Stimulated activated CD4-positive, alpha-beta T cell treated with anti-CD3 and anti-CD28 coated beads, Interleukin-15, amount 100 ng/mL, for 48 hours (primary cell): ENCODE results near the gene AMH.

ENCODE experiments used
- DNase-seq, 2 donors: peaks; one replicate each; pipeline ENCODE4 v3.0.0-alpha.2; 2020; ENCODE audit warnings: low read depth in 2 of 2

Gene AMH

GRCh38 chr19:2286402-2287140 is 37.4 kb downstream of the AMH start:
- DNase-seq: no peak

- no peak for DNase-seq
These were observed 38.6 kb downstream of the AMH start for GRCh38 chr19:2287585-2288337.

GRCh38 chr19:2288338-2288817 is 39.3 kb downstream of the AMH start:
- no peak for DNase-seq

- DNase-seq: no peak
These were observed 39.9 kb downstream of the AMH start for GRCh38 chr19:2288818-2289713.

GRCh38 chr19:2289714-2290435 is 40.8 kb downstream of the AMH start:
- DNase-seq: no peak

DNA sequence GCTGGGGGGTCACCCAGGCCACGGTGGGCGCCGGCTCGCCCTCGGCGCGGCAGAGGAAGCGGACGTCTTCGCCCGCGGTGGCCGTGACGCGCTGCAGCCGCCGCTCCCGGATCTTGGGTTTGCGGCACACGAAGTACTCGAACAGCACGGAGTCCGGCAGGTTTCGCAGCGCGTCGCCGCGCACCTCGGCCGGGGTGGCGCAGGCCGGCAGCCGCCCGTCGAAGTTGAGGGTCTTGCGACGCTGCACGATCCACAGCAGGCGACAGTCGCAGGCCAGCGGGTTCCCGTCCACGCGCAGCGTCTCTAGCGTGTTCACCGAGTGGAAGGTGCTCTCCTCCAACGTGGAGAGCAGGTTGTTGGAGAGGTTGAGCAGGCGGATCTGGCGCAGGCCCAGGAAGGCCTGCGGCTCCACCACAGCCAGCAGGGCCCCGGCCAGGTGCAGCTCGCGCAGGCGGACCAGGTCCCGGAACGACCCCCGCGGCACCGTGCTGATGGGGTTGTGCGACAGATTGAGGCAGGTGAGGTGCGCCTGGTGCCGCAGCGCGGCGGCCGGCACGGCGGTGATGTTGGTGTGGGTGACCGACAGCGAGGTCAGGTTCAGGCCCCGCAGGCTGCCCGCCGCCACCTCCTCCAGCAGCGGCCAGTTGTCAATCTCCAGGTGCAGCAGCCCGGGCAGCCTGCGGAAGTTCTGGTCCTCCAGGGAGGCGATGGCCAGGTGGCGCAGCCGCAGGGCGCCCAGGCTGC is 41.5 kb downstream of the AMH start:
- no peak for DNase-seq

DNA sequence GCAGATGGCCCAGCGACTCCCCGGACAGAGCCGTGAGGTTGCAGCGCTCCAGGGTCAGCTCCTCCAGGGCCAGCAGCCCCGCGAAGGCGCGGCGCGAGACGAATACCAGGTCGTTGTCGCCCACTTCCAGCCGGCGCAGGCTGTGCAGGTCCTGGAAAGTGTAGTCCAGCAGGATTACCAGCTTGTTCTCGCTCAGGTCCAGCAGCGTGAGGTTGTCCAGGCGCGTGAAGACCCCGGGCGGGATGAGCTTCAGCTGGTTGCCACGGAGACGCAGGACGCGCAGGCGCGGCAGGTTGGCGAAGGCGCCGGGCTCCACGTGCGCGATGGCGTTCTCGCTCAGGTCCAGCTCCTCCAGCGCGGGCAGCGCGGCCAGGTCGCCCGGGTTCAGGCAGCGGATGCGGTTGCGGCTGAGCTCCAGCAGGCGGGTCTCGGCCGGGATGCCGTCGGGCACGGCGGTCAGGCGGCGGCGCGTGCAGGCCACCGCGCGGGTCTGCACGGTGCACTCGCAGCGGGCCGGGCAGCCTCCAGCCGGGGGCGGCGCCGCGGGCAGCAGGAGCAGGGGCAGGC is 42.1 kb downstream of the AMH start:
- DNase-seq: no peak

GRCh38 chr19:2294687-2295335 is 45.7 kb downstream of the AMH start:
- DNase-seq: no peak

GRCh38 chr19:2296141-2296540 is 47.0 kb downstream of the AMH start:
- DNase-seq: no peak

GRCh38 chr19:2300533-2300932 is 51.4 kb downstream of the AMH start:
- no peak for DNase-seq
